Gastroesophageal sphincter (tissue), 3 donors: ENCODE results near the gene MOCS3.

Experiments
- EP300 ChIP-seq: sonication (generic); formaldehyde crosslinking; IDR thresholded peaks from one replicate; pipeline ENCODE4 v1.6.1; 2017; ENCODE audit warnings: antibody characterized with exemption, mild to moderate bottlenecking
- POLR2A ChIP-seq, 2 donors: fragments of 450-650 bp; IDR thresholded peaks; one replicate each; pipeline ENCODE4 v1.6.1; 2017; ENCODE audit warnings: antibody characterized with exemption in 2 of 2, mild to moderate bottlenecking in 2 of 2, moderate library complexity in 1 of 2
- TF ChIP-seq, protein P1 (sequence below), 4 experiments: fragments of 200-600 bp in 2 of 4; fragments of 450-650 bp in 2 of 4; sonication (generic) in 1 of 4; IDR thresholded peaks; one replicate each; pipeline ENCODE4 v1.5.1; 2017 to 2019; ENCODE audit warnings: antibody characterized with exemption in 4 of 4, mild to moderate bottlenecking in 2 of 4, moderate library complexity in 2 of 4

DNA sequence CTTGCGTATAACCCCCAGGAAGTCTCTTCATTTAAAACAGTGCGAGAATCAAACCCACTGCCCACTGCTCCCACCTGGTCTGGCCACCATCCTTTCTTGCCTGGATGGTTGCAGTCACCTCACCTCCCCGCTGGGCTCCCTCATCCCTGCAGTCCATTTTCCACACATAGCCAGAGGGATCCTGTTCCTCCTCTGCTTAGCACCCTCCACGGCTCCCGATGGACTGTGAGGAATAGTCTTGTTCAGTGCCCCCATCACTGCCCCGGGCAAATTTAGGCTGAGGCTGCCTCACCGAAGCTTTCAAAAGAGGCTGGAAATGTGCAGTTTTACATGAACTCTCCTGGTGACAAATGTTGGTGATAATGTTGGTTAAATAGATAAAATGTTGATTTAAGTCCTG is 46.6 kb downstream of the MOCS3 start:
- TF ChIP-seq, protein P1, sequence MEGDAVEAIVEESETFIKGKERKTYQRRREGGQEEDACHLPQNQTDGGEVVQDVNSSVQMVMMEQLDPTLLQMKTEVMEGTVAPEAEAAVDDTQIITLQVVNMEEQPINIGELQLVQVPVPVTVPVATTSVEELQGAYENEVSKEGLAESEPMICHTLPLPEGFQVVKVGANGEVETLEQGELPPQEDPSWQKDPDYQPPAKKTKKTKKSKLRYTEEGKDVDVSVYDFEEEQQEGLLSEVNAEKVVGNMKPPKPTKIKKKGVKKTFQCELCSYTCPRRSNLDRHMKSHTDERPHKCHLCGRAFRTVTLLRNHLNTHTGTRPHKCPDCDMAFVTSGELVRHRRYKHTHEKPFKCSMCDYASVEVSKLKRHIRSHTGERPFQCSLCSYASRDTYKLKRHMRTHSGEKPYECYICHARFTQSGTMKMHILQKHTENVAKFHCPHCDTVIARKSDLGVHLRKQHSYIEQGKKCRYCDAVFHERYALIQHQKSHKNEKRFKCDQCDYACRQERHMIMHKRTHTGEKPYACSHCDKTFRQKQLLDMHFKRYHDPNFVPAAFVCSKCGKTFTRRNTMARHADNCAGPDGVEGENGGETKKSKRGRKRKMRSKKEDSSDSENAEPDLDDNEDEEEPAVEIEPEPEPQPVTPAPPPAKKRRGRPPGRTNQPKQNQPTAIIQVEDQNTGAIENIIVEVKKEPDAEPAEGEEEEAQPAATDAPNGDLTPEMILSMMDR (IDR thresholded peaks at IDR 0.05) = no peak
- TF ChIP-seq POLR2A (IDR thresholded peaks at IDR 0.05) (no peak), EP300 (no peak)
